GM13976 (cell line): ENCODE data around the gene TM2D3.
A peak's percentile ranks its signal among the peaks of the same experiment; 100 is the strongest.

Experiments
- DNase-seq: peaks from one replicate; pipeline ENCODE4 v3.0.0; 2012; ENCODE audit warnings: low spot score
- CTCF ChIP-seq: IDR thresholded peaks from 2 replicates; pipeline ENCODE4 v1.5.1; 2012; ENCODE audit warnings: borderline replicate concordance, mild to moderate bottlenecking; ENCODE audit not compliant: insufficient read depth; ENCODE audit errors: extremely low read depth, missing control alignments, control extremely low read depth
- in situ Hi-C: fragments of 300-500 bp; cut with MboI; formaldehyde crosslinking; loops from one replicate; pipeline ENCODE4 v1.12.0; 2022; ENCODE audit warnings: low sequenced_read_pairs, mixed read lengths, inconsistent platforms; ENCODE audit not compliant: unreplicated experiment

Gene TM2D3

GRCh38 chr15:101621961-101622360, 30.2 kb downstream of the TM2D3 start:
- in situ Hi-C loops: no loop called here
- no peak for DNase-seq
- no peak for TF ChIP-seq CTCF

GRCh38 chr15:101620671-101621070, 31.5 kb downstream of the TM2D3 start:
- in situ Hi-C loops: no loop called here
- TF ChIP-seq CTCF: no peak
- DNase-seq: peak; percentile 36

- in situ Hi-C loops: no loop called here
- TF ChIP-seq CTCF: no peak
- DNase-seq: no peak
Observed at GRCh38 chr15:101619615-101619865, 32.6 kb downstream of the TM2D3 start.

DNA sequence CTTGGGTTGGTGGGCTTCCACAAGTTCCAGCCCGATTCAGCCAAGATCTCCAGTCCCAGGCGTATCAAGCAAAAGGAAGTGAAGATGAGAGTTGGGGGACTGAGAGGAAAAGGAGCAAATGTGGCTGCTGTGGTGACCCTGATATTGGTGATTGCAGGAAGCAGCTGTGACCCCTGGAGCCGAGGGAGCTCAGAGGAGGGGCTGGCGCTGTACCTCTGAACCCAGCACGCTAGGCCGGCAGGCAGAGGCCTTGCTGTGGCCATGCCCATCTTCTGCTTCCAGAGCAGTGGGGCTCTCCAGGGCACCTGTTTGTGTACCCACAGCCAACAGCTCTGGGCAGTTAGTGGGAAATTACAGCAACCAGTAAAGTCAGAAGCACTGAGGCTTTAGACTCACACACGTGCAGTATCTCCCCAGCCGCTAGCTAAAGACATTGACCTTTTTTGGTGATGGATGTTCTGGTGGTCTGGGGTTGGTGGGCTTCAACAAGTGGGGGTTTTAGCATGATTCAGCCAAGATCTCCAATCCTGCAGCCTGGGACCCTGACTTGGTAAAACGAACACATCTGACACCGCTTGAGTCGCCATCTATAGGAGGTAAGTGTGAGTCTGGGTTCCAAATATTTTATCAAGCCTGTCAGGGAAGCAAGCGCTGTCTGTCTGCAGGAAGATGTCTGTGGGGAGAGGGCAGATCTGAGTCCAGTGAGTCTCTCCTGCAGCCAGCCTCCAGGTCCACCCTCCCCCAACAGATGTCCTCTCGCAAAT, 33.1 kb downstream of the TM2D3 start:
- DNase-seq: no peak
- in situ Hi-C loops: no loop called here
- no peak for TF ChIP-seq CTCF

GRCh38 chr15:101618076-101618475, 34.1 kb downstream of the TM2D3 start:
- DNase-seq: no peak
- TF ChIP-seq CTCF: no peak
- in situ Hi-C loops: no loop called here

DNA sequence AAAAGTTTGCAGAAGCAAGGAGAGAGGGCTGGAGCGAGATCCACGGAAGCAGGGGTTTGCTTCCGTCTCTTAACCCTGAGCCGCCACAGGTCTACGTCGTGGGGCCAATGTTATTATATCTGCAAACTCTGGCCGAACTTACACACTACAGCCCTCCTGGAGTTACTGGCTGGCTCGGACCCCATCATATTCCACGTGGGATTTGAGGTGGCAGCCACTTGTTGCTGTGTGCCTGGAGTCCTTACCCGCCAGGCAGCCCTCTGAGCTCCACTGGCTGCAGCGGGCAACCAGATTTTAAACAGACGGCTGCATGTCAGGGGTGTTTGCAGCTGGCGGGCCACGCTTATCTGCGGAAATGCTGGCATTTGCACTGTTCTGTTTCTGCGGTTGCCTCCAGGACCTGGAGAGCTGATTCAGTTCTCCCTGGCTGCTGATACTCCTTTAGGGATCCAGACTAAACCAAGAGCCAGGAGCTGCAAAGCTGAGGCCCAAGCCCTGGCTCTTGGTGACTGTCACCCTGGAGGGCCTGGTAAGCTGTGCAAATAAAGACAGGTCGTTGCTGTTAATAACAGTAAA, 34.7 kb downstream of the TM2D3 start:
- in situ Hi-C loops: no loop called here
- no peak for DNase-seq
- TF ChIP-seq CTCF: no peak
